DMS153 treated with DMSO at 0.1 percent for 48 hours (cell line): ENCODE measurements around the gene GLI1.
"Not testable (repeated sequence)": the region's sequence is repeated elsewhere in the genome, so short reads cannot be mapped to it uniquely, and the experiment has no call there.

ENCODE experiments used
- DNase-seq: peaks from one replicate; lab custom pipeline; 2025; ENCODE audit not compliant: unreplicated experiment; lab: John Stamatoyannopoulos, UW

The GLI1 gene

DNA sequence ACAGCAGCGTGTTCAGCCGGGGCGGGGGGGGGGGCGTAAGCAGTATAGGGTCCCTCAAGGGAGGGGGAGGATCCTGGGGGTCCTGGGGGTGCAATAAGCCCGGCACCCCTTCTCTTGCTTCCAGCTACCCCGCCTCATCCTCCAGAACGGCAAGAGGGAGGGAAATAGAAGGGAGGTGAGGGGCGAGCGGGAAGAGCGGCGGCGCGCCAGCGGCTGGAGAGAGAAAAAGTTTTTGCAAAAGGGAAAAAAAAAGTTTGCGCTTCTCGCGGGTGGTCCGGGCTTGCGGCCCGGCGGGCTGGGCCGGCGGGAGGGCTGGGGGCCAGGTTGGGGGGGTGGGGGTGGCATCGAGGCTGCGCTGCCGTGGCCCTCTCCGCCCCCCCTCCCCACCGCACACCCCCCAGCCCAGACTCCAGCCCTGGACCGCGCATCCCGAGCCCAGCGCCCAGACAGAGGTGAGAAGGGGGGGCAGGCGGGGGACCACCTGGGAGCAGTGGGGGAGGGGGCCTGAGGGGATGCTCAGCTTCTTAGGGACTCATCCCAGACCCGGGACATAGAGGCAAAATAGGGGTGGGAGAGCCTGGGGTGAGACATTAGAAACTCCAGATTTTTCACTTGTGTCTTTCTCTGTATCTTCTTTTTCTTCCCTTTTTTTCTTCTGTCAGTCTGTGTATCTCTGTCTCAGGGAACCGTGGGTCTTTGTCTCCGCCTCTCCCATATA, at the start of gene GLI1:
GLI1 (plus strand) TSS at position 36 of the 718 bp plus-strand sequence. CDS start 3,907 bp downstream, outside the sequence.
- no peak for DNase-seq

DNA sequence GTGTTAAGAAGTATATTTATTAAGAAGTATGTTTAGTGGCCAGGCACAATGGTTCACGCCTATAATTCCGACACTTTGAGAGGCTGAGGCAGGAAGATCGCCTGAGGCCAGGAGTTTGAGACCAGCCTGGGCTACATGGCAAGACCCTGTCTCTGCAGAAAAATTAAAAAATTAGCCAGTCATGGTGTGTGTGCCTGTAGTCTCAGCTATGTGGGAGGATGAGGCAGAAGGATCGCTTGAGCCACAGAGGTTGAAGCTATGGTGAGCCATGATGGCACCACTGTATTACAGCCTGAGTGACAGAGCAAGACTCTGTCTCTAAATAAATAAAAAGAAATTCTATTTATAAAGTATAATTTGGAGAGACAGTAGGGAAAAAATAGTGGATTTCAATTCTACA, 49.1 kb upstream of the GLI1 start:
- no peak for DNase-seq

DNA sequence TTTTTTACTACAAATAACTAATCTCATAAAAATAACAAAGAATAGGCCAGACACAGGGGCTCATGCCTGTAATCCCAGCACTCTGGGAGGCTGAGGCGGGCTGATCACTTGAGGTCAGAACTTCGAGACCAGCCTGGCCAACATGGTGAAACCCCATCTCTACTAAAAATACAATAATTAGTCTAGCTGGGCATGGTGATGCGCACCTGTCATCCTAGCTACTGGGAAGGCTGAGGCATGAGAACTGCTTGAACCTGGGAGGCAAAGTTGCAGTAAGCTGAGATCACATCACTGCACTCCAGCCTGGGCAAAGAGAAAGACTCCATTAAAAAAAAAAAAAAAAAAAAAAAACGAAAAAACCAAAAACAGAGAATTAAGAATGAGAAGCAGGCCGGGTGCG, 45.4 kb upstream of the GLI1 start:
- DNase-seq = not testable (repeated sequence)

DNA sequence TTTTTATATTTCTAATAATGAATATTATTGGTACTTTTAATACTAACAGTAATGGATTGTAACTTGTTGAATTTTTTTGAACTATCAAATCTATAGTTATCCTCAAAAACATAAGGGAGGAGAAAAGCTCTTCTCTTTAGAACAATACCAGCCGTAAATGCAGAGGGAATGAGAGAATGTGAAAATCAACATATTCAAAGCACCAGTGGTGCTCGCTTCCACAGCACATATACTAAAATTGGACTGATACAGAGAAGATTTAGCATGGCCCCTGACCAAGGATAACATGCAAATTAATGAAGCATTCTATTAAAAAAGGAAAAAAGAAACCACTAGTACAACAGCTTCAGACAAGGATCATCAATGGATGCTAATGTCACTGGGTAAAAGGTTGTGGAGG, 44.5 kb upstream of the GLI1 start:
- no peak for DNase-seq

DNA sequence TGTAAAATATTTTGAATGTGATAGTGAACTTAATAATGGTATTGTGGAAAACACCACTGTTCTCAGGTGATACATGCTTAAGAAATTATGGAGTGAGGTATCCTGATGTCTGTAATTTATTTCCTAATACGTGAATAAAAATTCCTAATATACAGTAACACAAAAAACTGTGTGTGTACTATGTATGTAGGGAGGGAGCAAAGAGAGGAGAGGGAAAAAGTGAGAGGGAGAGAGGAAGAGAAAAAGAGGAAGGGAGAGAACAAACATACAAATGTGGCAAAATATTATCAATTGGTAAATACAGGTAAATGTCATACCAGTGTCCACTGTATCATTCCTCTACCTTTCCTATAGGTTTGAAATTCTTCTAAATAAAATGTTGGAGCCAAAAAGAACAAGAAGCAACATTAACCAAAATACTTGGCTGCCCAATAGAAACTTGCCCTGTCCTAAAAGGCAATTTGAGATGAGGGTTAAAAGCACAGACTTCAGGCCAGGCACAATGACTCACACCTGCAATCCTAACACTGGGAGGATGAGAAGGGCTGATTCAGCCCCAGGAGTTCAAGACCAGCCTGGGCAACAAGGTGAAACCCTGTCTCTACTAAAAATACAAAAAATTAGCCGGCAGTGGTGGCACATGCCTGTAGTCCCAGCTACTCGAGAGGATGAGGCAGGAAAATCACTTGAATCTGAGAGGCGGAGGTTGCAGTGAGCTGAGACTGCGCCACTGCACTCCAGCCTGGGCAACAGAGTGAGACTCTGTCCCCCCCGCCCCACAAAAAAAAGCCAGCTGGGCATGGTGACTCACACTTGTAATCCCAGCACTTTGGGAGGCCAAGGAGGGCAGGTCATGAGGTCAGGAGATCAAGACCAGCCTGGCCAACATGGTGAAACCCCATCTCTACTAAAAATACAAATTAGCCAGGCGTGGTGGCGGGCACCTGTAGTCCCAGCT, 43.3 kb upstream of the GLI1 start:
- DNase-seq = no peak

DNA sequence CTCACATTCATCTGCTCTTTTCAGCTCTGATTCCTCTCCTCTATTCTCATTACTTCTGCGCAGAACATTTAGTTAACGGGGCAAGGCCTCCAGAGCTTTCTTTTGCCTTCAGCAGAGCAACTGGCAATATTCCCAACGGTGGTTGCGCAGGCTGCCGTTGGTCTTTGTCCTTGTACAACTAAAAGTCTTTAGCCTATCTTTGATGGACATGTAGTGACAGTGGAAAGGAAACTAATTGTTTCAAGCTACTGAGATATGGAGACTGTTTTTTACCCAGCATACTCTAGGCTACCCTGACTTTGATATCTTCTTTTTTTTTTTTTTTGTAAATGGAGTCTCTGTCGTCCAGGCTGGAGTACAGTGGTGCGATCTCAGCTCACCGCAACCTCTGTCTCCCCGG, 41.3 kb upstream of the GLI1 start:
- no peak for DNase-seq

DNA sequence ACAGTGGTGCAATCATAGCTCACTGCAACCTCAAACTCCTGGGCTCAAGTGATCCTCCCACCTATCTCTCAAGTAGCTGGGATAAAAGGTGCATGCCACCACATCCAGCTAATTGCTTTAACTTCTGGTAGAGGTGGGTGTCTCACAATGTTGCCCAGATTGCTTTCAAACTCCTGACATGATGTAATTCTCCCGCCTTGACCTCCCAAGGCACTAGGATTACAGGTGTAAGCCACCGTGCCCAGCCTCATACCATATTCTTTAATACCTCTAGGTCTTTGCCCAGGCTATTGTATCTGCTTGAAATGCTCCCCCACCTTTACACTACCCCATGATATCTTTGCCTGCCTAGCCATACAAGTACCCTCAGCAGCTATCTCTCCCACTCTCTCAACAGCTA, 40.1 kb upstream of the GLI1 start:
- DNase-seq = no peak

DNA sequence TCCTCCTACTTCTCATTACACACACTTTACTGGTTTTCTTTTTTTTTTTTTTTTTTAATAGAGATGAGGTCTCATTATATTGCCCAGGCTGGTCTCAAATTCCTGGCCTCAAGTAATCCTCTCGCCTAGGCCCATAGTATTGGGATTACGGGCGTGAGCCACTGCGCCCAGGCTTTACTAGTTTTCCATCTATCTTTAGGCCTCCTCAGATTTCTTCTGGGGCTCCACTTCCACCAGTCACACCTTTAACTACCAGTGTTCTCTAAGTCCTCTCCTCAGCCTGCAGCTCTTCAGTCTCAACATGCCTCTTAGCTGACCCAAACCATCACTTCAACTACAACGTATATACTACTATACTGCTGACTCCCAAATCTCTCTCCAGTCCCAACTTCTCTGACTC, 39.1 kb upstream of the GLI1 start:
- DNase-seq = no peak

DNA sequence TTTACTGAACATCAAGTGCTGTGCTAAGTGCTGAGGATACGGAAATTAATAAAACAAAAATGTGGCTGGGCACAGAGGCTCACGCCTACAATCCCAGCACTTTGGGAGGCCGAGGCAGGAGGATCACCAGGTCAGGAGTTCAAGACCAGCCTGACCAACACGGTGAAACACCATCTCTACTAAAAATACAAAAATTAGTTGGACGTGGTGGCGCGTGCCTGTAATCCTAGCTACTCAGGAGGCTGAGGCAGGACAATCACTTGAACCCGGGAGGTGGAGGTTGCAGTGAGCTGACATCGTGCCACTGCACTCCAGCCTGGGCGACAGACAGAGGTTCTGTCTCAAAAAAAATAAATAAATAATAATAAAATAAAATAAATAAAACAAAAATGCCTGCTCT, 32.6 kb upstream of the GLI1 start:
- DNase-seq = not testable (repeated sequence)

DNA sequence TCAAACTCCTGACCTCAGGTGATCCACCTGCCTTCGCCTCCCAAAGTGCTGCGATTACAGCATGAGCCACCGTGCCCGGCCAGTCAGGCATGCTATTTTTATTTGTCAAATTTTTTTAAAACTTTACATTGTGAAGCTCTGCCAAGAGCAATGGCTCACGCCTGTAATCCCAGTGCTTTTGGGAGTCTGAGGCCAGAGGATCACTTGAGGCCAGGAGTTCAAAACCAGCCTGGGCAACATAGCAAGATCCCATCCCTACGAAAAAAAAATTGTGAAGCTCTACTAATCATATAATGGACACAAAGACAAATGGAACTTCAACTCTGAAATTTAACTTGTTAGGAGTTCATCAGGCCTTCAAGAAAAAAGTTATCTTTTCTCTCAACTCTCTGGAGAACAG, 30.6 kb upstream of the GLI1 start:
- no peak for DNase-seq

DNA sequence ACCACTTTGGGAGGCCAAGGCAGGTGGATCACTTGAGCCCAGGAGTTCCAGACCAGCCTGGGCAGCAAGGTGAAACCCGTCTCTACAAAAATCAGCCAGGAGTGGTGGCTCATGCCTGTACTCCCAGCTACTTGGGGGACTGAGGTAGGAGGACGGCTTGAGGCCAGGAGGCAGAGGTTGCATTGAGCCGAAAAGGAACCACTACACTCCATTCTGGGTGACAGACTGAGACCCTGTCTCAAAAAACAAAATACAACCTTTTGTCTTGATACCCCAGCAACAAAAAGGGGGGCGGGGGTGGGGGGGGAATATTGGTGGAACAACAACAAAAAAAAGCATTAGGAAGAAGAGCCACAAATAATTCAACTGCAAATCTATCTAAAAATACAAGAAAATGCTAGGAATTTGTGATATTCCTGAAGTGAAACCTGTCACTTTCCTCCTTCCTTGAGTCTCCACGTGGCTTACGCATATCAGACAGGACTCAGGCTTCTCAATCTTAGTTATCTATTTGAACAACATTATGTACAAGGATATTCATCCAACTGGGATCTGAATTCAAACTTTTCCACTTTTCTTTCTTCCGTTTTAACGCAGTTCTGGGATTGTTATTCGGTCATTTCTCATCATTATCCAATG, 30.0 kb upstream of the GLI1 start:
- no peak for DNase-seq

DNA sequence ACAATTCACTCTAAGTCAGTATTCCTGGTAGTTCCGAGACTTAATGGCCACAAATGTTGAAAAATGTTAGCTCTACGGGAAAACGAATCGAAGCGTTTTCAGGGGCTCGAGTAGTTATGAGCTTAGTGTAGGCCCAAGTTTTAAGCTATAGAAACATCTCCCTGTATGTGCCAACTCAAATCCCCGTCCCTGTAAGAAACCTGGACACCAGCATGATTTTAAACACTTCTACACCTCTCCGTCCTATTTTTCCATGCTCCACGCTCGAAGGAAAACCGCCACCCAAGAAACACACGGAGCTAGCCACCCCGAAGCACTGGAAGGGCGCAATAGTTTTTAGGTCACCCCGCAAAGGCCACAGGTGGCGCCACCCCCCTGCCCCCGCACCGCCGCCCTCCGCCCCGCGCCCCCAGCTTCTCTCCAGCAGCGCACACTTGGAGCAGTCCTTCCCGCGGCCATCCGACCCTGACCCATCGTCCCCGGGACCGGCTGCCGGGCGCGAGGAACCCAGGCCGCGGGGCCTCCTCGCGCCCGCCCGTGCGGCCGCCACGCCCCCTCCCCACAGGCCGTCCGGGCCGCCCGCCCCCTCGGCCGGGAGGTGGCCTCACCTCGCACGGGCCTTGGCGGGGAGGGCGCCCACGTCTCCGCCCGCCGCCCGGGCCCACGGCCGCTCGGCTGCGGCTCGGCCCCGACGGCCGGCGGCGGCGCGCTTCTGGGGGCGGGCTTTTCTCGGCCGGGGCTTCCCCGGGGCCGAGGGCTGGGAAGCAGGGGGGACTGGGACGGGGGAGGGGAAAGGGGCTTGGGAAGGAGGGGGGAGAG, 29.3 kb upstream of the GLI1 start:
- no peak for DNase-seq

DNA sequence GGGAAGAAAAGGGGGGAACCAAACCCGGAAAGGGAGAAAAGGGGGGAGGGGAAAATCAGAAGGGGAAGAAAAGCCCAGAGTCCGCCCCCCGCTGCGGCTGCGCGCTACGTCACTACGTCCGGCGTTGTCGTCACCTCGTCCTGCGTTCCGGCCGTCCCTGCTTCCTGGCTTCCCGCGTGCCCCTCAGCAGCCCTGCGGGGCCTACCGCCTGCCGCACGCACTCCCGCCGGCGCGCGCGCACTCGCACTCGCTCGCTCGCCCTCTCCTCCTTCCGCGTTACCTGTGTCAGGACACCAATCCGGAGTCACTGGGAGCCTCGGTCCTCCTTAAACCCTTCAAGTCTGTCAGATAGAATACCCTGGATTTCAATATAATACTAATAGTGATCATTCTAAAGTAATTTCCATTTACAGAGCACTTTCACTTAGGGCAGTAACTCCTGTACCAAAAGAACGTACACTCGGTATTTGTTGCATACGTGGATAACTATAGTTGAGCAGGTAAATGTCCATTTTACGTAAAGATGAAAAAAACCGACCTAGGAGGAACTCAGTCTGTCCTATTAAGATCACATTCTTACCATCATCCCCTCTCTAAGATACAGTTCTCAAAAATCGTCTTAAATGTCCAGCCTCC, 28.5 kb upstream of the GLI1 start, which contains the start of gene R3HDM2:
R3HDM2 (minus strand) TSS at position 113 of the 636 bp plus-strand sequence. CDS start 120,615 bp downstream, outside the sequence.
- peak; percentile 91 for DNase-seq

DNA sequence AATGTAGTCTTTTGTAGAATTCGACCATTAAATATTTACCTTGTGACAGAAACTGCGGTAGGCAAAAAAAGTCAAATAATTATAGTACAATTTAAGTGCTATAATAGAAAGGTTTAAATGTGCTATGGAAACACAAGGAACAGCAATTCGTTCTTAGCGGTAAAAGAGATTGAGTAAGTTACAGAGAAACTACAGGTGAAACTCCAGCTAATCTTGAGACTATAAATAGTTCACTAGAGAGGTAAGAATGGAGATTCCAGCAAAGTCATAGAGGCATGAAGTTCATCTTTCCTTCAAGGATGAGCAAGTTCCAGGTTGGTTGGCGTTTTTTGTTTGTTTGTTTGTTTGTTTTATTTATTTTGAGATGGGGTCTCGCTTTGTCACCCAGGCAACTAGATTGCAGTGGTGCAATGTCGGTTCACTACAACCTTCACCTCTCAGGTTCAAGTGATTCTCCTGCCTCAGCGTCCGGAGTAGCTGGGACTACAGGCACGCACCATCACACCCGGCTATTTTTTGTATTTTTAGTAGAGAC, 27.9 kb upstream of the GLI1 start:
- DNase-seq = no peak

DNA sequence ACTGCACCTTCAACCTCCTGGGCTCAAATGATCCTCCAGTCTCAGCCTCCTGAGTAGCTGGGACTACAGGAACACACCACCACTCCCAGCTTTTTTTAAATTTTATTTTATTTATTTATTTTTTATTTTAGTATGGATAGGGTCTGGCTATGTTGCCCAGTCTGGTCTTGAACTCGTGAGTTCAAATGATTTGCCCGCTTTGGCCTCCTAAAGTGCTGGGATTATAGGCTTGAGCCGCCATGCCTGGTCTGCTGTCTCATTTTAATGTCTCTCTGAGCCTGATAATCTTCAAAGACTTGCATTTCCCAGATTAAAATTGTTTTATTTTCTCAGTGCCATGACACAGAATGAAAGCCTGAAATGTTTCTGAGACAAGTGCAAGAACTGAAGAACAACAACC, 26.2 kb upstream of the GLI1 start:
- no peak for DNase-seq

DNA sequence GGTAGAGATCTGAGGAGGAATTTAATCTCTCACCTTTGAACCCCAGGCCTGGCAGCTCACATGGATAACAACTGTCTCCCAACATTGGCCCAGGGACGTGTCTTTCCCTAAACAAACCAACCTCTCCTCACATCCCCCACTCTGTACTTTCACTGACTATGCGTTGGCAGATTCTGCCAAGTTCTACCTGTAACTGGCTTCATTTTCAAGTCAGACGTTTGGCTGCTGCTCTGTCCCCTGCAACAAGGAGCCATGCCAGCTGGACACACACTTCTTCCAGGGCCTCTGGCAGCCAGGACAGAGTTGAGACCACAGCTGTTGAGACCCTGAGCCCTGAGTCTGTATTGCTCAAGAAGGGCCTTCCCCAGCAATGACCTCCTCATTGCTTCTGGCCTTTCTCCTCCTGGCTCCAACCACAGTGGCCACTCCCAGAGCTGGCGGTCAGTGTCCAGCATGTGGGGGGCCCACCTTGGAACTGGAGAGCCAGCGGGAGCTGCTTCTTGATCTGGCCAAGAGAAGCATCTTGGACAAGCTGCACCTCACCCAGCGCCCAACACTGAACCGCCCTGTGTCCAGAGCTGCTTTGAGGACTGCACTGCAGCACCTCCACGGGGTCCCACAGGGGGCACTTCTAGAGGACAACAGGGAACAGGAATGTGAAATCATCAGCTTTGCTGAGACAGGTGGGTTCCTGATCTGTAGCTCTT, 24.9 kb upstream of the GLI1 start, which contains the start of gene INHBC:
INHBC (plus strand) TSS at position 268 of the 707 bp plus-strand sequence; CDS start at position 371, 103 bp downstream.
- DNase-seq = no peak

DNA sequence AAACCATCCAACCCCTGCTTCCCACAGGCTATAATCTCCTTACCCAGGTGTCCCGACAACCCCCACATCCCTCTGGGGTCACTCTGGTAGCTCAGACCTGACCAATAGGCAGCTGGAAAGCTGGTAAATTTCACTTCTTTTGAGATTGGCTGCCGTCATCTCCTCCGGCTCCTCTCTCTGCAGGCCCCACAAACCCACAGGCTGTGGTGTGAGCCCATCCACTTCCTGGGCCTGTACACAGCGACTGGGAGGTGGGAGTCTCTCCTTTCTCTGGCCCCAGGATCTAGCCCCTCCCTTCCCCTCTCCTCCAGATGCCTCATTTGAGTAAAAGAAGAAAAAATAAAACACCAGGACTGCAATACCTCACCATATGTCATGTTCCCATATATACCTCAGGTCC, 24.3 kb upstream of the GLI1 start:
- DNase-seq = no peak

DNA sequence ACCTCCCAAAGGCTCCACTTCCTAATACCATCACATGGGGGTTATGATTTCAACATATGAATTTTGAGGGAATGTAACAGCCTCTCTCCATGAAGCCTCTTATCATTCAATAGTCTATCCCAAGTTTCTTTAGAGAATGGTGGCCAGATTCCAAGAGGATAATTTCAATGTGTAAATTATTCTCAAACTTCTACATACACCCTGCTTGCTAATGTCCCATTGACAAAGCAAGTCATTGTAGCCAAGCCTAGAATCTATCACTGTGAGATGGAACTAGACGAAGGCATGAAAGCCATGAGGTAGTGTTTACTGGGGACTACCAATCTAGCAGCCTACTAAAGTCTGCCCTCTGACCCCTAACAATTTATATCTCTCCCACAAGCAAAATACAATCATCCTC, 21.2 kb upstream of the GLI1 start:
- no peak for DNase-seq

DNA sequence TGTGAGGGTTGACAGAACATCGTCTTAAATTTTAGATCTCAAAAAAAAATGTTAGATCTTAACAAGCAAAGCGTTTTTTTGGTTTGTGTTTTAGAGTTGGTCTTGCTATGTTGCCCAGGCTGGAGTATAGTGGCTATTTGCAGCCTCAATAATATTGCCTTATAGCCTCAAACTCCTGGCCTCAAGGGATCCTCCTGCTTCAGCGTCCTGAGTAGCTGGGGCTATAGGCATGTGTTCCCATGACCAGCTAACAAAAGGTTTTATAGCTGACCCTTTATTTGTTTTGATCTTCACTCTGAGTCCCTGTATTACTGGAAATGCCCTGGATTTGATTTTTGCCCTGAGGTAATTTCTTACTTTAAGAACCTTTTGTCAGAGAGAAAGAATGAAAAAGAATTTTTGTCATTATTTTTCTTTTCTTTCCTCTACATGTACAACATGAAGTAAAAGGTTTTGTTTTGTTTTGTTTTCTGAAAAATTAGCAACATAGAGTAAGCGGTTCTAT, 19.8 kb upstream of the GLI1 start:
- no peak for DNase-seq
